Measurements from ENCODE around the gene SGMS1. TPM values are rescaled to one million over a fixed set of nuclear protein-coding genes. Genes with fewer than 3 reads are reported as not detected.
A peak's percentile ranks its signal among the peaks of the same experiment; 100 is the strongest.
"Not testable (repeated sequence)": the region's sequence is repeated elsewhere in the genome, so short reads cannot be mapped to it uniquely, and the experiment has no call there.

The SGMS1 gene
- 60.4 and 68.0 TPM in 2 replicates for total RNA-seq

GRCh38 chr10:50623663-50624412 is at the start of gene SGMS1:
Gene SGMS1 (minus strand): TSS chr10:50623956. CDS start chr10:50344114, 279,842 bp downstream.
- Histone ChIP-seq H3K9me3 (ENCODE audit: low read depth, low read length) (no peaks in the 10 kb centered on the region), H3K4me1 (ENCODE audit: insufficient read depth, low read length) (peaks cover 12% of the 10 kb centered on the region), H3K79me2 (ENCODE audit: insufficient read depth, low read length) (peaks cover 27% of the 10 kb centered on the region), H3K27me3 (ENCODE audit: insufficient read depth, low read length) (no peaks in the 10 kb centered on the region), H3K4me3 (ENCODE audit: insufficient read depth, low read length) (peak within 1 kb of the TSS; percentile 93), H3K36me3 (ENCODE audit: insufficient read depth, low read length) (peaks cover 5% of the 10 kb centered on the region), H4K20me1 (ENCODE audit: insufficient read depth, low read length) (peaks cover 26% of the 10 kb centered on the region), H3K27ac (ENCODE audit: low read depth, low read length) (peak within 1 kb of the TSS; percentile 98), H2AFZ (ENCODE audit: low read length) (peak within 1 kb of the TSS; percentile 99), H3K4me2 (ENCODE audit: insufficient read depth, low read length) (peak within 1 kb of the TSS; percentile 97)
- peak; percentile 99 for DNase-seq (ENCODE audit: insufficient read length, low spot score, missing footprints)
- no peak for TF ChIP-seq CTCF (IDR thresholded peaks at IDR 0.05; ENCODE audit: extremely low read depth, low read depth, low read length)

- not testable (repeated sequence) for H3K36me3 ChIP-seq (ENCODE audit: insufficient read depth, low read length); H3K27me3 ChIP-seq (ENCODE audit: insufficient read depth, low read length); H4K20me1 ChIP-seq (ENCODE audit: insufficient read depth, low read length); H3K4me3 ChIP-seq (ENCODE audit: insufficient read depth, low read length); H3K27ac ChIP-seq (ENCODE audit: low read depth, low read length); H2AFZ ChIP-seq (ENCODE audit: low read length); DNase-seq (ENCODE audit: insufficient read length, low spot score, missing footprints); H3K4me1 ChIP-seq (ENCODE audit: insufficient read depth, low read length); H3K4me2 ChIP-seq (ENCODE audit: insufficient read depth, low read length); H3K9me3 ChIP-seq (ENCODE audit: low read depth, low read length); H3K79me2 ChIP-seq (ENCODE audit: insufficient read depth, low read length)
Observed at GRCh38 chr10:50672152-50672551, 48.4 kb upstream of the SGMS1 start.

- H3K36me3 ChIP-seq (ENCODE audit: insufficient read depth, low read length); DNase-seq (ENCODE audit: insufficient read length, low spot score, missing footprints); H3K79me2 ChIP-seq (ENCODE audit: insufficient read depth, low read length); H2AFZ ChIP-seq (ENCODE audit: low read length); H3K27me3 ChIP-seq (ENCODE audit: insufficient read depth, low read length); H4K20me1 ChIP-seq (ENCODE audit: insufficient read depth, low read length); H3K27ac ChIP-seq (ENCODE audit: low read depth, low read length); H3K4me2 ChIP-seq (ENCODE audit: insufficient read depth, low read length); H3K9me3 ChIP-seq (ENCODE audit: low read depth, low read length); H3K4me1 ChIP-seq (ENCODE audit: insufficient read depth, low read length); H3K4me3 ChIP-seq (ENCODE audit: insufficient read depth, low read length): not testable (repeated sequence)
Observed at GRCh38 chr10:50671645-50672044, 47.9 kb upstream of the SGMS1 start.

- not testable (repeated sequence) for H3K4me2 ChIP-seq (ENCODE audit: insufficient read depth, low read length); H3K9me3 ChIP-seq (ENCODE audit: low read depth, low read length); H3K4me3 ChIP-seq (ENCODE audit: insufficient read depth, low read length); H2AFZ ChIP-seq (ENCODE audit: low read length); H4K20me1 ChIP-seq (ENCODE audit: insufficient read depth, low read length); DNase-seq (ENCODE audit: insufficient read length, low spot score, missing footprints); H3K4me1 ChIP-seq (ENCODE audit: insufficient read depth, low read length); H3K36me3 ChIP-seq (ENCODE audit: insufficient read depth, low read length); H3K27me3 ChIP-seq (ENCODE audit: insufficient read depth, low read length); H3K79me2 ChIP-seq (ENCODE audit: insufficient read depth, low read length); H3K27ac ChIP-seq (ENCODE audit: low read depth, low read length)
Observed at GRCh38 chr10:50669957-50670356, 46.2 kb upstream of the SGMS1 start.

- not testable (repeated sequence) for H3K4me1 ChIP-seq (ENCODE audit: insufficient read depth, low read length); H3K9me3 ChIP-seq (ENCODE audit: low read depth, low read length); DNase-seq (ENCODE audit: insufficient read length, low spot score, missing footprints); H3K79me2 ChIP-seq (ENCODE audit: insufficient read depth, low read length); H3K4me2 ChIP-seq (ENCODE audit: insufficient read depth, low read length); H3K4me3 ChIP-seq (ENCODE audit: insufficient read depth, low read length); H3K27ac ChIP-seq (ENCODE audit: low read depth, low read length); H2AFZ ChIP-seq (ENCODE audit: low read length); H4K20me1 ChIP-seq (ENCODE audit: insufficient read depth, low read length); H3K27me3 ChIP-seq (ENCODE audit: insufficient read depth, low read length); H3K36me3 ChIP-seq (ENCODE audit: insufficient read depth, low read length)
Observed at GRCh38 chr10:50667353-50667752, 43.6 kb upstream of the SGMS1 start.

GRCh38 chr10:50662420-50662819 is 38.7 kb upstream of the SGMS1 start:
- not testable (repeated sequence) for H3K4me2 ChIP-seq (ENCODE audit: insufficient read depth, low read length); DNase-seq (ENCODE audit: insufficient read length, low spot score, missing footprints)

GRCh38 chr10:50661563-50661962 is 37.8 kb upstream of the SGMS1 start:
- not testable (repeated sequence) for H3K27ac ChIP-seq (ENCODE audit: low read depth, low read length); H3K79me2 ChIP-seq (ENCODE audit: insufficient read depth, low read length); DNase-seq (ENCODE audit: insufficient read length, low spot score, missing footprints); H3K4me2 ChIP-seq (ENCODE audit: insufficient read depth, low read length); H3K9me3 ChIP-seq (ENCODE audit: low read depth, low read length); H4K20me1 ChIP-seq (ENCODE audit: insufficient read depth, low read length); H2AFZ ChIP-seq (ENCODE audit: low read length); H3K27me3 ChIP-seq (ENCODE audit: insufficient read depth, low read length); H3K36me3 ChIP-seq (ENCODE audit: insufficient read depth, low read length); H3K4me1 ChIP-seq (ENCODE audit: insufficient read depth, low read length); H3K4me3 ChIP-seq (ENCODE audit: insufficient read depth, low read length)

More at GRCh38 chr10:50662420-50662819, 38.7 kb upstream of the SGMS1 start:
- H3K9me3 ChIP-seq (ENCODE audit: low read depth, low read length); H4K20me1 ChIP-seq (ENCODE audit: insufficient read depth, low read length); H2AFZ ChIP-seq (ENCODE audit: low read length); H3K36me3 ChIP-seq (ENCODE audit: insufficient read depth, low read length); H3K4me1 ChIP-seq (ENCODE audit: insufficient read depth, low read length); H3K4me3 ChIP-seq (ENCODE audit: insufficient read depth, low read length); H3K27me3 ChIP-seq (ENCODE audit: insufficient read depth, low read length); H3K79me2 ChIP-seq (ENCODE audit: insufficient read depth, low read length); H3K27ac ChIP-seq (ENCODE audit: low read depth, low read length): not testable (repeated sequence)
